ENCODE measurements around the gene HOXD3. TPM values are rescaled to one million over a fixed set of nuclear protein-coding genes. Genes with fewer than 3 reads are reported as not detected.

Gene HOXD3
- polyA plus RNA-seq (ENCODE audit: insufficient read length in 4 of 4): 10 to 100 TPM; 13.8 to 31.0 (median 24.6) TPM

DNA sequence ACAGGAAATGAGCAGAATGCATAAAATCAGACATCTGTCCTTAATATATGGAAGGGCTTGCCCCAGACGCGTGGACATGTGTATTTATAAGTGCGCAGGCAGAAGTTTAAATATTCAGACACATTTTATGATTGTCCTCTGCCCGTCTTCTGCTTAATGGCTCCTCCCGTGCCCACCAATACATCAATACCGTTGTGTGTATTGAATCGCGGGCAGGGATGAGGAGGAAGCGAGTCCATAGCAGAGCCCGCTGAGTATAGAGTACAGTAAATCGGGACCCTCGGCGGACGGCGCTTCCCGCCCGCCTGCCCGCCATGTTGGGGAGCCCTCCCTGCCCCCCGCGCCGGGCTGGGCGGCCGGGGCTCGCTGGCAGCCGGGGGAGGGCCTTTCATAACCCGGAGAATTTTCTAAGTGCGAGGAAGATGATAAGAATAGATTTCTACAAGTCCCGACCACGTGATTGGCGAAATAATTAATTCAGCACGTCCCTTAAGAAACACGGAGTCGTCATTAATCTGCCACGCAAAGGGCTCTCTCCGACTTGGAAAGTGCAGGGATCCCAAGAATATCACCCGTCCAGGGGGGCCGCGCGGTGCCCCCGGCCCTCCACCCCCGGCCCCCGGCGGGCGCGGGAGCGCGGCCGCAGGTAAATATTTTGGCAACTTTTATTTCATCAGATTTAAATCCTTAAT, at the start of gene HOXD3:
Gene HOXD3 (plus strand): TSS at position 501 of the 692 bp plus-strand sequence. CDS start 11,808 bp downstream, outside the sequence.
- no peak for DNase-seq (ENCODE audit: low read depth in 4 of 4, low spot score in 3 of 4)

DNA sequence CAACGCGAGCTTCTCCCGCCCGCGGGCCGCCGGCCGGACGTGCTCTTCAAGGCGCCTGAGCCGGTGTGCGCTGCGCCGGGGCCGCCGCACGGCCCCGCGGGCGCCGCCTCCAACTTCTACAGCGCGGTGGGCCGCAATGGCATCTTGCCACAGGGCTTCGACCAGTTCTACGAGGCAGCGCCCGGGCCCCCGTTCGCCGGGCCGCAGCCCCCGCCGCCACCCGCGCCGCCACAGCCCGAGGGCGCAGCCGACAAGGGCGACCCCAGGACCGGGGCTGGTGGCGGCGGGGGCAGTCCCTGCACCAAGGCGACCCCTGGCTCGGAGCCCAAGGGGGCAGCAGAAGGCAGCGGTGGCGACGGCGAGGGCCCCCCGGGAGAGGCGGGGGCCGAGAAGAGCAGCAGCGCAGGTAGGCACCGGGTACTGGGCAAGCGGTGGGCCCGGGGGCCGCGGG, 49.4 kb upstream of the HOXD3 start:
- DNase-seq (ENCODE audit: low read depth in 4 of 4, low spot score in 3 of 4): no peak

DNA sequence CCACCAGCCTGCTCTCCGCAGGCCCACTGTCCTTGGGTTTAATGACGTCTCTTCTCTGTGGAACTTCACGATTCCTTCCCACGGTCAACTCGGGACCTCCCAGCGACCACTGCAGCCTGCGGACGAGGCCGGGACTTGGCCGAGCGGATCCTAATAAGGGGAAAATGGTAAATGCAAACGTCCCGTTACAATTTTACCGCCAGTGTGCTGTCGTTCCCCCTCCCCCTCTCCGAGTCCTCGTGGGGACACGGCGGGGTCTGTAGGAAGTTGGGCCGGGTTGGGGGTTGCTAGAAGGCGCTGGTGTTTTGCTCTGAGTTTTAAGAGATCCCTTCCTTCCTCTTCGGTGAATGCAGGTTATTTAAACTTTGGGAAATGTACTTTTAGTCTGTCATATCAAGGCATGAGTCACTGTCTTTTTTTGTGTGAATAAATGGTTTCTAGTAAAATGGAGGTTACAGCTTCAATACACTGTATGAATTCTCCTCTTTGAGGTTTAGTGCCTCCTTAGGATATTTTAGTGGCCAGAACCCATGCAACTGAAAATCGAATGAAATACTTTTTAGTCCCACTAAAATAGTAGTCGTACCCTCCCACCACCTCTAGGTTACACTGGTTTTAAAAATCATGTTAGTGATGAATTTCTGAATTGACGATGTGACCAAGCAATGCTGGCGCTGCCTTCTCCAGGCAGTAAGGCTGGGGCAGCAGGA, 47.8 kb upstream of the HOXD3 start:
- DNase-seq (ENCODE audit: low read depth in 4 of 4, low spot score in 3 of 4): no peak

DNA sequence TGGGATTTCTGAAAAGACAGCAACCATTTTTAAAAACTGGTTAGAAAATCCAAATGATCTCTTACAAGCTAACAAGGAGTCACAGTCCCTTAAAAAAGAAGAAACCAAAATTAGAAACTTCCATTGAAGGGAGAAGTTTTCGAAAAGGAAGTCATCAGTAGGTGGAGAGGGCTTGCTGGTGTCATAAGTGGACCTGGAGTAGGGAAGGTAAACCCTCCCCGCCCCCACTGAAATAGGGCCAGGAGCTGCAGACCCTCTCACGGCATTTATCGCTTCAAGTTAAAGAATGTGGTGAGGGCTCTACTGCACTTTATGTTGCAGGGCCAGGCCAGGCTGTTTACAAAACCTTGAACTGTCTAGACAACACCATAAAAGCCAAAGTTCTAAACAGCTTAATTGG, 47.2 kb upstream of the HOXD3 start:
- no peak for DNase-seq (ENCODE audit: low read depth in 4 of 4, low spot score in 3 of 4)

DNA sequence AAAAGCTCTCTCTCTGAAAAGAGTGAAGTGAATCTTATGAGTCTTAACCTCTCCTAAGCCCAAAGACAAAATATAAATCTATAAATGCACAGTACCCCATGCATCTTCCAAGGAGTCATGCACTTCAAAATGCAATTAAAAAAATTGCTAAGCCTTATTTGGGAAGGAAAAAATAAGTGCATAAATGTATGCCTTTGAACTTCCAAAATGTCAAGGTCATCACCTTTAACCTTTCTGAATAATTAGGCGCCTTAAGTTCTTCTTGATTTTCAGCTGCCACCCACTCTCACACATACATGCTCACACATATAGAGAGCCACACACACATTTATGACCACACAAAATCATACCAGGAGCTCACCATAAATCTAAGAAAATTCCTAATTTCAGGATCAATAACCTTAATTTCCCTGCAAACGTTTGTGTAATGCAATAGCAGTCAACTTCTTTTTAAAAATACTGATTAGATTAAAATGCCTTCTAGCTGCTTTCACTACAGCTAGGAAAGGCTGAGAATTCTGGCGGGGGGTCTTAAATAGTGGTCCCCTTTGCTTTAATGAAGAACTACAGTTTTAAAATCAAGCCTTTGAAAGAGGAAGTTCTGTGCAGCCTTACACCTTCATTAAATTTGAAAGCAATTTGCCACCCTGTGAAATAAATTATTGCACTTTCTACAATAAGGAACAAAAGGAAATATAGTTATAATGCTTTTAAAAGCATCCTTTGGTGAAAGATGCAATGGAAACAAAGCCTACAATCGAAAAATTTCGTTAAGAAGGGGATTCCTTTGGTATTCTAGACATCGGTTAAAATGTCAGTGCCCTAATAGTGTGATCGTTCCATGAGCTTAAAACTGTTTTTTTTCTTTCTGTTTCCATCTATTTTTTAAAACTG, 46.4 kb upstream of the HOXD3 start:
- DNase-seq (ENCODE audit: low read depth in 4 of 4, low spot score in 3 of 4): no peak

DNA sequence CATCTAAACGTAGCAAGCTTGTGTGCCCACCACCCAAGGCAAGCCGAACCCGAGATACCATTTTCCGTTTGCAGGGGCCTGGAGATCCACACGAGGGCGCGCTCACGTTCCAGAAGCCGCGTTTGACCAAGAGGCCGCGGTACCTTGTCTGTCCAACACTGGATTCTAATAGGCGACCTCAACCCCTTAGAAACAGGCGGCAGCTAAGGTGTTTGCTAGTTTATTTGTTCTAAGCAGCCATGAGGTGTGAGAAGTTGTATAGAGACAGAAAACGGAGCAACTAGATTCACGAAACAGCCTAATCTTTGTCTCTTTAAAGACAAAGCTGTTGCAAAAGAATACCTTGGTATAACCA, 45.8 kb upstream of the HOXD3 start:
- peak in 1 of 4 donors; percentile 86 for DNase-seq (ENCODE audit: low read depth in 4 of 4, low spot score in 3 of 4)

DNA sequence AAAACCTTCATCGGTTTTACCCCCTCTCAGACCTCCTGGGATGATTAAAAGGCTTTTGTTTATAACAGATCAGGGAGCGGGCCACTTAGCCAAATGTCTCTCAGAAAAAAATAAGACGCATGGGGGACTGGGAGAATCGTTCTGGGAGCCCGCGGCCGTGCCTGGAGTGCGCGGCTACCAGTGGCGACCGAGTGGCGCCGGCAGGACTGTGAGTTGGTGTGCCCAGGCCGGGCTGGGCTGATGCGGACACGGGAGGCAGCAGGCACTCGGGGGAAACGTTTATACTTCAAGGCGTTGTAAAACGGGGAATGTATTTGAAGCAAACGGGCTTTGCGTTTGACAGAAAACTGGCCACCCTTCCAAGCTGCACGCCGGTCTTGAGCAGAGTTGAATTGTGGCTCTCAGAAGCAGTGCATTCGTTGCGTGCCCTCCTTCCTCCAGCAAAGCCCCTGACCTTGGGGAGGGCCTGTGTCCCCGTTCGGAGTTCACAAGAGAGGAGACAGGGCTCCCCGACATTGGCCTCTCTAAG, 45.2 kb upstream of the HOXD3 start:
- no peak for DNase-seq (ENCODE audit: low read depth in 4 of 4, low spot score in 3 of 4)

DNA sequence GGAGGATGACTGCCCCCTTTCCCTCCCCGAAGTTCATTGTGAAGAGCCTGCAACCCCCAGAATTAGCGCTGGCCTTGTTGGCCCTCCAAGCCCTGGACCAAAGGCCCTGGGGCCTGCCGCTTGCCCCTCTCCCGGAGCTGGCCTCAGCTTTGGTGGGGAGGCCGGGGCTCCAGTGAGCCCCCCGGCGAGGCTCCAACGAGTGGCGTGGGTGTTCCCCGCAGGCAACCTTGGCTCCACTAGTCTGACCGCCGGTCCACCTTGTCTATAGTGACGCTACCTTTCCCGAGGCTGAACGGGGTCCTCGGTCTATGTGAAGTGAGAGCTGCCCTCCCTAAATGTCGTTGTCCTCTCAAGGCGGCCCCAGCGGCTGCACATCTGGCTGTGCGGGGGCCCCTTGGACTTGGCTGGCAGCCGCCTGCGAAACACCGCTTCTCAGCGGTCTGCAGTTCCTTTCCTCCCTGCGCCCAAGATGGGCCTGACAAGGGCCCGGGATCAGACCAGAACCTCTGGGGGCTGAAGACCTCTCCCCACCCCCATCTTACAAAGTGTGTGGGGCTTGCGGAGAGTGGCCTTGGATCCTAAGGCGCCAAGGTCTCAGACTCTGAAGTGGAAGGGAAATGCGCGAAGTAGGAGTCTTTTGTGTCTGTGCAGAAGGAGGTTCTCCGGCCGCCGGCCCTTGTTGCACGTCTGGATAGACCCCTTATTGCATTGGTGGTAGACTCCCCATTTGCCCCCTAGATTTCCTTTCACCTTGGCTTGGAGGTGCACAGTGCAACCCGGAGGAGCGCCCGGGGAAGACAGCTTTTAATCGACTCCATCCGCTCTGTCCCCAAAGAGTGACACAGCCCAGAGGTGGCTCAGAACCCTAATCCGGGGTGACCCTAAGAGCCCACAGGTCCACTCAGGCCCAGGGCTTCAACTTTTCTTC, 44.5 kb upstream of the HOXD3 start:
- no peak for DNase-seq (ENCODE audit: low read depth in 4 of 4, low spot score in 3 of 4)

DNA sequence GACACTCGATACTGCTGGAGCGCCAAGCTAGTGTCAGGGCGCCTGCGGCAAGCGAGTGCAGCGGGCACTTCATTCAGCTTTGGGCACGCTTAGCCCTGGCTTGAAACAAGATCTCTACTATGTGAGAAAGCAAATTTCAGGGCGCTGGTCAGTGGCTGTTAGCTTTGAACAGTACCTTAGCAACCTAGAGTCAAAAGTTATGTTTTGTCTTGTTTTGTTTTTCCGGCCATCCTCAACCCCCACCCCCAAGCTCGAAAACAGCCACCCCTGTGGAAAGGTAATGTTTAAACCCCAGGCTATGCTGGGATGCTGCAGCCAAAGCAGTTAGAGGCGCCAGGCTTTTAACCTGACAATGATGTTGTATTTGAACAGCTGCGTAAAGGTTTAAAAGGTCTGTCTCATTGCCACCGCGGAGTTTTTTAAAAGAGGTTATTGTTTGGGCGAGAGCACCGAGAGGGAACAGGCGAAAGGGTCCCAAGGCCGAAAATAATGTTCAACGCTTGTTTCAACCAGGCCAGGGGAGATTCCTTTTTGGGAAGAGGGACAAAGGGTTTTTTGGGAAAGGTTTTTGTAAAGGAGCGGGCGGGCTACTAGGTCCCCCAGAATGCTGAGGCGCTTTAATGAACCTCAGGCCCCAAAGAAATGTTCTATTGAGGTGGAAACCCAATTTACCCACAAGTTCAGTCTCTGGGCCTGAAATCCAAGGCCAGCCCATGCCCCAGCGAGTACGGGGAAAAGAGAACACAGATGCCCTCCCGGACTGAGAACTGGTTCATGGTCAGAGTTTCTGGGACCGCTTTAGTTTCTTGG, 42.8 kb upstream of the HOXD3 start:
- DNase-seq (ENCODE audit: low read depth in 4 of 4, low spot score in 3 of 4): no peak

DNA sequence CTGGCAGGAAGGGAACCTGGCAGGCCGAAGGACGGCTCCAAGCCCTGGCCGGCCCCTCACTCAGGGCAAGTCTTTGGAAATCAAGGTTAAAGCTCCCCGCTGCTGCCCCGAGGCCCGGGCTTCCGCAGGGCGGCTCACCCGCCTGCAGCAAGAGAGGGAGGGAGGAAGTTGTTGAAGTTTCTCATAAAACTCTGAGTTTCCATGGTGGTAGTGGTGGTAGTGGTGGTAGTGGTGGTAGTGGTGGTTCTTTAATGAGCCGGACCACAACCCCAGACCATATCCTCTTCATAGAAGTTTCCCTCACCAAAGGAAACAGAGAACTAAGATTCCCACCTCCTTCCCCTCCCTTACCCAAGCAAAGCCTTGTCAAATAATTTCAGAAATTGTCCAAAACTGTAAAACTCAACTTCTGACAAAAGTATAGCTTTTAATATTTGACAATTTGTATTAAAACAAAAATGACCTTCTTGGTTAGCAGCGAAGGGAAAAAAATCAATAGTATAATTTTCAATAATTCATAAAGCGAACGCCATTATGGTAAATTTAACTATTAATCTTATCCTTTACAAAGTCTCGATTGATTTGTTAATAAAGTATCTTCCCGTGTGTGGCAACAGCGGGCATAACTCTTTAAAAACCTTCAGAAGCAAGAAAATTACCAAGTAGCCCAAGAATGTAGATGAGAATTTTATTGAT, 42.0 kb upstream of the HOXD3 start:
- no peak for DNase-seq (ENCODE audit: low read depth in 4 of 4, low spot score in 3 of 4)

DNA sequence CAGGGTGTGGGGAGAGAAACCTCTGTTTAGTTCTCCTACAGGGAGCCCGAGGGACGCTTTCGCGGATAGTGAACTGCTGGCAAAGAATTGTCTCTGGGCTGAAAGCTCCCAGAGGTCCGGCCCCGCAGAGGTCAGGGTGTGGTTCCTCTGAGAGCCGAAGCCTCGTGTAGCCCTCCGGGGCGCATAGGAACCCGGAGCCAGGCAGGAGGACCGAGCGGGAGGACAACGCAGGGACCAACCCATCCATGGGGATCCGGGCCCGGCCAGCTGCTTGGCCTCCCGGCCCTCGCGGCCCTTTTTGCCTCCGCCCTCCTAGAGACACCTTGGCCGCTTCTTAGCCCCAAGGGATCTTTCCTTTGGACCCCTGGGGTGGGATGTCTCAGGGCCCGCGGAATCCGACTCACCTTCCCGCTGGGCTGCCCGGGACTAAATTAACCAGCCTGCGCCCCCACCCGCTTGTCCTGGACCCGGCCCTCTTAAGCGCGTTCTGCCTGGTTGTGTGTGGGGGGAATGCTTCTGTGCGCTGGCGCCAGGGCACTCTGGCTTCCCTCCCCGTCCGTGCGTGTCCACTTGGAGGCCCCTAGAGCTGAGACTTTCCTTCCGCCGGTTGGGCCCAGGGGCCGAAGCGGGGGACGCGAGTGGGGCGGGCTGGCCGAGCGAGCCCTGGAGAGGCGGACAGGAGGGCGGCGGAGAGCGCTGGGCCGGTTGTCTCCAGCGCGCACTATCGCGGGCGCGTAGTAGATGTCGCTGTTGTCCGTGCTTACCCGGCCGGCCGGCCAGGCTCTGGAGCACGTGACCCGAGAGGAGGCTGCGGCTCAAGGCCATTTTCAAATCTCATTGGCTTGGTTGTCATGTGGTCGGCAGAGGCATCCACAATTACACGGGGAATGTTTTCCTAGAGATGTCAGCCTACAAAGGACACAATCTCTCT, 41.0 kb upstream of the HOXD3 start, which contains the start of gene HOXD10:
Gene HOXD10 (plus strand): TSS at position 896 of the 931 bp plus-strand sequence. CDS start 56 bp downstream, outside the sequence.
- DNase-seq (ENCODE audit: low read depth in 4 of 4, low spot score in 3 of 4): no peak

DNA sequence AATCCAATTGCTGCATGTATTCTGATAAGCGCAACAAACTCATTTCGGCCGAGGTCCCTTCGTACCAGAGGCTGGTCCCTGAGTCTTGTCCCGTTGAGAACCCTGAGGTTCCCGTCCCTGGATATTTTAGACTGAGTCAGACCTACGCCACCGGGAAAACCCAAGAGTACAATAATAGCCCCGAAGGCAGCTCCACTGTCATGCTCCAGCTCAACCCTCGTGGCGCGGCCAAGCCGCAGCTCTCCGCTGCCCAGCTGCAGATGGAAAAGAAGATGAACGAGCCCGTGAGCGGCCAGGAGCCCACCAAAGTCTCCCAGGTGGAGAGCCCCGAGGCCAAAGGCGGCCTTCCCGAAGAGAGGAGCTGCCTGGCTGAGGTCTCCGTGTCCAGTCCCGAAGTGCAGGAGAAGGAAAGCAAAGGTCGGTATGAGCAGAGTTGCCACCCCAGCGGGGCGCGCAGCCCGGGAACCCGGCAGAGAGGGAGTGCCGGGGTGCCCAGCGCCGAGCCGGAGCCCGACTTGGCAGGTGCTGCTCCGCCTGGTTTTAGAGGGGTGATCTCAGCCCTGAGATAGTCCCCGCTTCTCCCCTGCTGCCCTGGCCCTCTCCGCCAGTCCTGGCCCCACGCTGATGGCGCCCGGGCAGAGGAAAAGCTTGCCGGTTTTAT, 39.8 kb upstream of the HOXD3 start:
- DNase-seq (ENCODE audit: low read depth in 4 of 4, low spot score in 3 of 4): no peak

DNA sequence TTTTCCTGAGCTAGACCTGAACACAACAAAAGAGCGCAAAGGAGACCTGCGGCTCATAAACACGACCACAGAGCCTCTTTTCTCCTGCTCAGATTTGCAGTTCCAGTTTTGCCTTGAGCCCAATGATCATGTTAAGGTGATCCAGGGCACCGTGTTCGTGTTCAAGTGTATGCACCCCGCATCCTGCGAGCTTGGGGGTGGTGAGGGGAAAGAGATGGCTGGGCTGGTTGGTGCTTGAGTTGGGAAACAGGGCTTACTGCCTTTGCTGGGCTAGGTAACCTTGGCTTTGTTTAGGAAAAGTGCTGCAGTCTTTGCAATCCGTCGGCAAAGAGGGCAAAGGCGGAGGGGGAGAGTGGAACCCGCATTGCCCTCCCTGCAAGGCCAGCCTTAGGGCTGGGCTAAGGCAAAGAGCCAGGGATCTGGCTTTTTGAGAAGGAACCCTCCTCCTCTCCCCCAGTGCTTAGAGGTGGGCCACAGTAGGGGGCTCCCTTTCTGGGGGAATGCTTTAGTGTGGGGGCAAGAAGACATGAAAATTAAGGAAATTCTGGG, 39.2 kb upstream of the HOXD3 start:
- DNase-seq (ENCODE audit: low read depth in 4 of 4, low spot score in 3 of 4): no peak

DNA sequence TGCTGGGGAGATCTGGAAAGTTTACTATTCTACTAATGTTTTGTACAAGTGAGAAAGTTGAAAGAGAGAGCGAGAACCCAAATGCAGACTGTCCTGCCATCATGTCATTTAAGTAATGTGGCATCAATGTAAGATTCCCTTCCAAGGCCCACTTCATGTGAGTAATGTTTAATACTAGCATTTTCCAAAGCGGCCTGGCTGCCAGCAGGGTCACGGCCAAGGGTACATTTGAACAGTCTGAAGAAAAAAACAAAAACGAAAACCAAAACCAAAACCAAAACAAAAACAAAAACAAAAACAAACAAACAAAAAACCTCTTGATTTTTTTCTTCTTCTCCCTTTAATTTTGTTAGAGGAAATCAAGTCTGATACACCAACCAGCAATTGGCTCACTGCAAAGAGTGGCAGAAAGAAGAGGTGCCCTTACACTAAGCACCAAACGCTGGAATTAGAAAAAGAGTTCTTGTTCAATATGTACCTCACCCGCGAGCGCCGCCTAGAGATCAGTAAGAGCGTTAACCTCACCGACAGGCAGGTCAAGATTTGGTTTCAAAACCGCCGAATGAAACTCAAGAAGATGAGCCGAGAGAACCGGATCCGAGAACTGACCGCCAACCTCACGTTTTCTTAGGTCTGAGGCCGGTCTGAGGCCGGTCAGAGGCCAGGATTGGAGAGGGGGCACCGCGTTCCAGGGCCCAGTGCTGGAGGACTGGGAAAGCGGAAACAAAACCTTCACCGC, 38.3 kb upstream of the HOXD3 start:
- DNase-seq (ENCODE audit: low read depth in 4 of 4, low spot score in 3 of 4): no peak

DNA sequence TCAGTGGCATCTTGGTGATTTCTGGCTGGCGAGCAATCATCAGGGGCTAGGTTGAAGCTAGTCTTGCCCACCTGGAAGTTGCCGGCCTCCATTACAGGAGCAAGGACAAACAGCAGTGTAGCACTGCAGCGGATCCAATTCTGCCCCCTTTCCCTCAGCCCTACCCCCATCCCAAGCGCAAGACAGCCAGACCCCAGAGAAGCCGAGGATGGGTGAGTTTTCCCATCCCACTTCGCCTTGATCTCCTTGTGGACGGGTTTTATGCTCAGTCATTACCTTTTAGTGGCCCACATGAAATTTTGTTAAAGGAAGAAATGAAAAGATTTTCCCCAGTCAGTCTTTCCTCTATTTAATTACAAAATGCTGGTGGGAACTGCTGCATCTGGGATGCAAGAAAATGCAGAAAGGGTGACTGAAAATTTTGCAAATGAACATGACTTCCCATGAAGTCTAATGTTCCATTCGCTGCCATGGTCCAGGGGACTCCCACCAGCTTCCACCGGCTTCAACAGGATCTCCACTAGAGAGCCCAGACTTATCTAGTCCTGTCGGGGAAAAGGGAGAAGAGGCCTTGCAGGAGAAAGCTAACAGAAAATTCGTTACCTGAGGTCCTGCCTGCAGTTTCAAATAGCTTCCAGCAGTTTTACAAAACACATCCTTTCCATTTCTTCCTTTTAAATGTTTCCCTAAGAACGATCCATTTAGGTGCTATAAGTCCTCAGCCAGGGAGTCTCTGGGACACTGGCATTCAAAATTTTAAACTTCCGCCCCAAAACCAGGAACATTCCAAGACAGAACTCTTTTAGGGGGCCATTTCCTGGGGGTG, 36.5 kb upstream of the HOXD3 start:
- DNase-seq (ENCODE audit: low read depth in 4 of 4, low spot score in 3 of 4): no peak

Data from left renal pelvis (tissue), 4 donors.